GM21786 (cell line): ENCODE measurements around the gene EVA1A.
"Not testable (repeated sequence)": the region's sequence is repeated elsewhere in the genome, so short reads cannot be mapped to it uniquely, and the experiment has no call there.

ENCODE experiments used
- ATAC-seq: cut with Tn5 transposase; IDR thresholded peaks from one replicate; pipeline ENCODE4 v1.9.1; 2021; ENCODE audit not compliant: unreplicated experiment

The EVA1A gene

DNA sequence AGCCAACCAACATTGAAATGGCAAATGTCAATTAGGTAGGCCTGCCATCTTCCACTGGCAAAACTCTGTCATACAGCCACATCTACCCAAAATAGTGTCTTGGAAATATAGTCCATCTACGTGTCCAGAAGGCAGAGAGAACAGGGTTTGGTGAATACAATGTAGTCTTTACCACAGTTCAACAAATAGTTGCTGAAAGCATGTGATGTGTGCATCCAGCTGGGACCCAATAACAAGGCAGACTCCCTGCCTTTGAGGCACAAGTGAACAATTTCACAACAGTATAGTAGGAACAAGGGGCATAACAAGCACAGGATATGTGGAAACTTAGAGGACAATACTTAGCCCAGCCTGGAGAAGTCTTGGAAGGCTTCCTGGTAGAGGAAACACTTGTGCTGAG, 72.6 kb downstream of the EVA1A start:
- no peak for ATAC-seq

DNA sequence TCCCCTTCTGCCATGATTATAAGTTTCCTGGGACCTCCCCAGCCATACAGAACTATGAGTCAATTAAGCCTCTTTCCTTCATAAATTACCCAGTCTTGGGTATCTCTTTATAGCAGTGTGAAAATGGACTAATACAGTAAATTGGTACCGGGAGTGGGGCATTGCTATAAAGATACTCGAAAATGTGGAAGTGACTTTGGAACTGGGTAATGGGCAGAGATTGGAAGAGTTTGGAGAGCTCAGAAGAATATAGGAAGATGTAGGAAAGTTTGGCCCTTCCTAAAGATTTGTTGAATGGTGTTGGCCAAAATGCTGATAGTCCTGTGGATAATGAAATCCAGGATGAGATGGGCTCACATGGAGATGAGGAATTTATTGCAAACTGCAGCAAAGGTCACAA, 74.0 kb downstream of the EVA1A start:
- not testable (repeated sequence) for ATAC-seq

DNA sequence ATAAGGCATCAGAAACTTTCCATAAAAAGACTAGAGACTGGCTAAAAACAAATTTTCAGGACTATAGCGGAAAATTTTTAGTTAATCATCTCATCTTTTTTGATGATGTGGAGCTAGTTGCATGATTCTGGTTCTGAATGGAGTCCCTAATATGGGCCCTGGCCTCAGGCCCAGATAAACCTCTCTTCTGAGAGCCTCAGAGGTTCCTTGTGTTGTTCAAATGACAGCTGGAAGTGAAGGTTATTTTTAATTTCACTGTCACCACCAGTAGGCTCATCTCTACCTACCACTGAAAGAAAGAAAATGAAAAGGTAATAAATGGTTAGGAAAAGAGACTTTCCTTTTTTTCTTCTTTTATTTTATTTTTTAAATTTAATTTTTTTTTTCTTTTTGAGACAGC, 75.9 kb downstream of the EVA1A start:
- no peak for ATAC-seq

DNA sequence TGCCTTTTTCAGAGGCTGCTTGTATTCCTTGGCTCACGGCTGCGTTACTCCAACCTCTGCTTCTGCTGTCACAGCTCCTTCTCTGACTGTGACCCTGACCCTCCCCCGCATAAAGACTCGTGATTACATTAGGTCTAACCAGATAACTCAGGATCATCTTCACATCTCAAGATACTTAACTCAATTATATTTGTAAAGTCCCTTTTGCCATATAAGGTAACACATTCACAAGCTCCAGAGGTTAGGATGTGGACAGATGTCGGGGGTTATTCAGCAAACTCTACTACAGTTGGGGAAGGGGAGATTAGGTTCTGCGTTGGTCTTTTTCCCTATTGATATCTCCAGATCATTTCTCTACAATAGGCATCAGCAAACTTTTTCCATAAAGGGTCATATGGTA, 76.9 kb downstream of the EVA1A start:
- ATAC-seq, result no peak

DNA sequence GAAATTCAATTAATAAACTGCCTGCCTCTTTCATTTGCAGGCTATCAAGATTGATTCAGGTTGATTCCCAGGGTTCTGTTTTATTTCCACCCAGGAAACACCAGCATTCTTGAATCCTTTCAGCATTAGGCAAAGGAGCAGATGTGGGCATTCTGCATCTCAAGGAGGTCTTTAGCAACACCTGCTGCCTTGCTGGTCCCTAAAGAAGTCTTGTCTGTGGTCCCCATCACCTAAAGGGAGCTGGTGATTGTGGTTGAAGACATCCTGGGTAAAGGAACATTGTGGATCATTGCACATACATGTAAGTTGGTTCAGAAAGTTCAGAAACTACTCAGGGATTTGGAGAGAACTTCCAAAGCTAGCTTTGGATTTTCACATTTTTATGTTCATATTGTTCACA, 78.3 kb downstream of the EVA1A start:
- no peak for ATAC-seq

DNA sequence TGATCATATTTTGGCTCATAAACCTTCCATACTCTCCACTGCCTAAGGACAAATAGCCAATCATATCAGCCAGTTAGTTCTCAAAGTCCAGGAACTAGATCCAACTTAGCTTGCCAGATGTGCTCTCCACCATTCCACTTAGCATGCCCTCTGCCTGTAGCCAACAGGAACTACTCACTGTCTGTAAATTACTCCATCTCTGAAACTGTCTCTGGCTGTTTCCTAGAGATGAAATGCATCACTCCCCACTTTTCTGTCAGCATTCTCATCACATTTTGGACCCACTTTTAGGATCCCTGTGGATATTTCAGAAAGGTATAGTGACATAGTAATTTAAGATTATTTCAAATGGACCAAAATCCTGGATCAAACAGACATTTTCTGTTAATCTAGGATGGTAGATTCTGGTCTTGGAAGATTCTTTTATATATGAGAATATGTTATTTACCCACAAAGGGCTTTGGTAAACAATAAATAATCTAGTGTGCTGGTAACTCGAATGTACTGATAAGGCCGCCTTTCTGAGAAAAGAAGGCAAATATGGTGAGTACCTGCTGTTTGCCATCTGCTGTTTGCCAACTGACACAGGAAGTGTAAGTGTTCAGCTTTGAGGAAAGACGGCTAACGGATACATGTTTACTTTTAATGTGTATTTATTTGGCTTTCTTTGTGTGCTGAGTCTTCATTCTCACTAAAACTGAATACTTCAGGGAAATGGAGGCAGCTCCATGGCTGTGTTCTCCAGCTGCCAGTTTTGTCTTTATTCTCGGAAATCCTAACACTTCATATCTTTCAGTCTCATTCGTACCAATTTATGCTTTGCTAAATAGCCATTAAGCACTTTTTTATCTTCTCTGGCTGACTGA, 79.5 kb downstream of the EVA1A start:
- ATAC-seq, result no peak

DNA sequence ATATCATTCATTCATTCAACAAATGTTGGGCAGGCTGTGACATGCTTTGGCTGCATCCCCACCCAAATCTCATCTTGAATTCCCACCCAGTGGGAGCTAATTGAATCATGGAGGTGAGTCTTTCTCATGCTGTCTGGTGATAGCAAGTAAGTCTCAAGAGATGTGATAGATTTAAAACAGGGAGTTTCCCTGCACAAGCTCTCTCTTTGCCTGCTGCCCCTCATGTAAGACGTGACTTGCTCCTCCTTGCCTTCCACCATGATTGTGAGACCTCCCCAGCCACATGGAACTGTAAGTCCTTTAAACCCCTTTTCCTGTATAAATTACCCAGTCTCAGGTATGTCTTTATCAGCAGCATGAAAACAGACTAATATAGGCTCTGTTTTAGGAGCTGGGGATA, 83.0 kb downstream of the EVA1A start:
- ATAC-seq, result not testable (repeated sequence)

DNA sequence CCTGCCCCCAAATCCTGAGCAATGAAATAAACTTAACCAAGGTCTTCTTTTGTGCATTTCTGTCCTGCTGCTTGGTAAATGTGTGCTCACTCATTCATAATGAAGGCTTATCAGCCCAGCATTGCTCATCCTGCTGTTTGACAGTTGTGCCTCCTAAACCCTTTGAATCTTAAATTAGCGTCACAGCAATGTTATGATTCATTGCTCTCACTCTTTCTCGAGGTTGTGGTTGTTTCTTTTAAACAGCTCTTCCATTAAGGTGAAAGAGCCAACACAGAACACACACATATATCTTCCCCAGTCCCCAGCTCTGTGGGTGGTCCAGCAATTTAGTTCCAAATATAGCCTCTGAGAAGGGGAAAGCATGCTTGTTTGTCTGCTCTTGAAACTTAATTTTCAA, 84.0 kb downstream of the EVA1A start:
- ATAC-seq, result no peak

DNA sequence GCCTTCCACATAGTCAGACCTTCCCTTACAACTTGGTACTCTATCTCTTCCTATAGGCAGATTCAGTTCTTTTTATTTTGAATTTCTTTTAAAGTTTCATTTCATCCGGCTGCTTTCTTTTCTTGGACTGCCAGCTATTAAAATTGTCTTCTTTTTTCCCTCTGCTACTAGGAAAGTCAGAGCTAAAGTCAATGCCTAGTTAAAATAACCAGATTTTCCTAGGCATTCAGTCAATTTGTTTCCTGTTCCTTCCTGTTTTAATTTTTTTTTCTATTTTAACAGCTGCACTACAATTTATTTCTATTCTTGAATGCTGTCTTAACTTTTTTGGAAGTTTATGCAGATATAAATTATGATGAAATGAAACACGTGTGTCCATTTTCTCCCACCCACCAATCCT, 84.8 kb downstream of the EVA1A start:
- no peak for ATAC-seq

DNA sequence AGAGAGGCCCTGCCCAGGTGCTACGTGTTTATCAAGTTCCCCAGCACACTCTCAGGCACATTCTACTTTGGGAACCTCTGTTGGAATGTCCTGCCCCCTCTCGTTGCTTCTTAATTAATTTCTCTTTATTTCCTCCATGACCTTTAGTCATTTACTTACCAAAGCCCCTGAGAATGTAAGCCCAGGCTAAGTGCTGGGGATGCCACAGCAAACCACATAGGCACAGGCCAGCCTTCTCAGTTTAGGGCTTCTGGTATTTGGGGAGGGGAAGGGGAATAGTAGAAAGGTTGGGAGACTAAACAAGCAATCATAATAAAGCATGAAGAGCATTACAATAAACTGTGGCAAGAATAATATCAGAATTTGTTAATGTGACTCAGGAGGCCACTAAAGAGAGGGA, 85.7 kb downstream of the EVA1A start:
- ATAC-seq, result no peak

DNA sequence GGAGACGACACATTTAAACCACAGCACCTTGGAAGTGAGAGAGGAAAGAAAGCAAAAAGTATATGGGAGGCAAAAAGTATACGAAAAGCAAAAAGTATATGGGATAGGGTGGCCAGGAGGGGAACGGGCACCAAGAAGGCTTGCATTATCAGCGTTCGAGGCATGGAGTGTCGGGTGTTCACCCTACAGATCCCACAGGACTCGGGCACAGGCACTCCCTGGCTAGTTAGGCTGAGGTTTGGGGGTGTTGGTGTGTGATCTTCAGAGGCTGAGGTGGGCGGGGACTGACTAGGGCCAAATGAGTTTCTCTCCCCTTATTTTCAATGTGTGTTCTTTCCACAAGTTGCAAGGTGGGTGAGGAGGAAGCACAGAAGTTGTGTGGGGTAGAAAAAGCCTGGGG, 86.6 kb downstream of the EVA1A start:
- ATAC-seq, result no peak

DNA sequence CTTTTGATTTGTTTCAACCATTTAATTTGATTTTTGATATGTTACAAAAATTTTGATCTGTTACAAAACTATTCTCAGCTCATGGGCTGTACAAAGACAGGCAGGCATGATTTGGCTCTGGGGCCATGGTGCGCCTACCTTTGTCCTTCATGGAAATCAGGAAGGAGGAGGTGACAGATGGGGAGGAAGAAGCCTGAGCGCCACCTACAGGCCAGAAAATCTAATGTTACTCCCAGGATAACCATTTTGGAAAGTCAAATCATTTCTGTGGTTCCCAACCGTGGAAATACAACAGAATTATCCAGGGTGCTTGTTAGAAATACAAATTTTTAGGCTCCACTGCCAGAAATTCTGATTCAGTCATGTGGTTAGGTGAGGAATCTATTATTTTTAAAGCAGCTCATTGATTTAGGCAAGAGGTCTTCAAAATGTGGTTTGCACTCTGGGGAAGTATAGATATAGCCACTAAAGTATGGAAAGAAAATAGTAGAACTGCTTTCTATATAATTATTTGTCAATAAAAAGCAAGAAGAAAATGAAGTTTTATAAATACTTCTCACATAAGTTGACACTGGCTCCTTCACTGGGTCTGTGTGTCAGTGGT, 93.9 kb downstream of the EVA1A start:
- no peak for ATAC-seq

DNA sequence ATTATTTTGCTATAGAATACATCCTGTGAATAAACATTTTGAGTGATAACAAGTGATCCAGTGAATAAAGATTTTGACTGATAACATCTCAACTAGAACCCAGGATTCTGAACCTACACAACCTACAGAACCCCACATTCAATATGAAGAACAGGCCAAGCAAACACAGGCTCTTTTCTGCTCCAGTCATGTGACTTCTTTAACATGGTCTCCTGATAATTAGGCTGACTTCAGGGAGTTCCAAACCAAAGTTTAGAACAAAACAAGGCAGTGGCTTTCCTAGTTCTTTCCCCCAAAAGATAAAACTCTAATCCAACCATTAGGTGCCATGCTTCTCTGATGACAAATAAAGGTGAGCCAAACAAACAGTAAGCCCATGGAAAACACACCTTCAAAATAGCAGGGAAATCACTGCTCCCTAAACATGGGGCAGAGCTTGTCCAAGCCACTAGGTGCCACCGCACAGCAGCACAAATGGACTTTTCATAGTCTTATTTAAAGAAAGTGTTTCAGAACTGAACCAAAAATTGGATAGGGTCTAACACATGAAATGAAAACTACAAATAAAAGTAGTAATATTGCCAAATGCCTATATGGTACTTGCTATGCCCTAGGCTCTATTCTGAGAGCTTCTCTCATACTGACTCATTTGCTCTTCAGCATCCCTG, 95.3 kb downstream of the EVA1A start:
- no peak for ATAC-seq

DNA sequence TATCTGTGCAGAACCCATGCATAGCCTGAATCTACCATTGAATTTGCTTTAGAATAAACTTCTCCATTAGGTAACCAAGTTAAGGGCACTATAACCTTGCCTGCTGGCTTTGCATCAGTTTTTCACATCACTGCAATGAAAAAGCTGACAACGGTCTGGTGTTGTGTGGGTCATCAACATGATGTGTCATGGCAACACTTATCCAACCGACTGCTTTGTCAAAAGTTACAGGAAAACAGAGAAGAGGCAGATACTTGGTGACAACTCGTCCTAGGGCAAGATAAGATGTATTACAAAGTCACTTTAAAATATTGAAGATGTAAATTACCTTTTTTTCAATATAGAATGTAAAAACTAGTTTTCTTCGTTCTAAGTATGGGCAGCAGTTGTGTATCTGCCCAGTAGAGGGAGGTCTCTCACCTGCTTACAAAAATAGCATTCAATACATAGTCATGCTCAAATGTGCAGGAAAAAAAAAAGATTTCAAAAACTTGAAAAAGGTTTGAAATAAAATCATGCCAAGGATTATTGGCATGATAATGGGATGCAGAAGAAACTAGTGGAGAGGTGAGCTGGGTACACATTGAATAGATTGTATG, 96.3 kb downstream of the EVA1A start:
- ATAC-seq, result no peak

DNA sequence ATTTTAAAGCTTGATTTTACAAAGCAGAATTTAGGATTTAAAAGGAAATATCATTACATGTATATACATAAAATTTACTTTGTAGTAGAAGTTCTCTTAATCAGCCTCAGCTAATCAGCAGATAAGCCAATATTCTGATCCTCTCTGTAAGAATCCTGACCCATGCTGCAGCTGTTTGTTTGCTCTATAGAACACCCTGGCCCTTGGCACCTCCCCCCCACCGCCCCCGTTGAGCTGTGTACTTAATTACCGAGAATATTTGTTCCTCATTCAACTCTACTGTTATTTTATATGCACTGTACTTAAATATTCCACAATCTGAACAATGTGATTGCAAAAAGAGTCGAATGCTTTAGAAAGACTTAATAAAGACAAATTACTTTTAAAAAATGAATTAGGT, 98.0 kb downstream of the EVA1A start:
- no peak for ATAC-seq

DNA sequence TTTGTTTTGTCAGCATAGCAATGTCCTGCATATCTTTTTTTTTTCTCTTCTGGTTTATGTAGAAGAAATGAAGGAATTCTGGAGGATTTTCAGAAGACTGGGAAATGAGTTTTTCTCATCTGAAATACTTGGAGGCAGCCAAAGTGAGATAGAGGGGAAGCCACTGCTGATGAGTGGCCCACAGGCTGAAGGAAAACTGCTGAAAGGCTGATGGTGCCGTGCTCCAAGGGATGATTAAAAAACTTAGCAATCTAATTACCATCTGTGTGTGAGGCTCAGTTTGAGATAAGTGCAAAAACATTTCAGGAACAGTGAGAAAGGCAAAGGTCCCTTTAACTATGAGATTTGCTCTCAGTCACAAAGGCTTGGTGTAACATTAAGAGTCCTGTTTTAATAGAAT, 98.5 kb downstream of the EVA1A start:
- no peak for ATAC-seq

DNA sequence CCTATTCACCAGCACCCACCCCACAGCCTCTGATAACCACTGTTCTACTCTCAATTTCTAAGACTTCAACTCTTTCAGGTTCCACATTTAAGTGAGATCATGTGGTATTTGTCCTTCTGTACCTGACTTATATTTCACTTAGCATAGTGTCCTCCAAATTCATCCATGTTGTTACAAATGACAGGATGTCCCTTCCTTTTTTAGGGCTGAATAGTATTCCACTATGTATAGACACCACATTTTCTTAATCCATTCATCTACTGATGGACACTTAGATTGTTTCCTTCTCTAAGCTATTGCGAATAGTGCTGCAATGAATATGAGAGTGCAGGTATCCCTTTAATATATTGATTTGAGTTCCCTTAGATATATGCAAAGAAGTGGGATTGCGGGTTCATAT, 100.1 kb downstream of the EVA1A start:
- ATAC-seq, result no peak

DNA sequence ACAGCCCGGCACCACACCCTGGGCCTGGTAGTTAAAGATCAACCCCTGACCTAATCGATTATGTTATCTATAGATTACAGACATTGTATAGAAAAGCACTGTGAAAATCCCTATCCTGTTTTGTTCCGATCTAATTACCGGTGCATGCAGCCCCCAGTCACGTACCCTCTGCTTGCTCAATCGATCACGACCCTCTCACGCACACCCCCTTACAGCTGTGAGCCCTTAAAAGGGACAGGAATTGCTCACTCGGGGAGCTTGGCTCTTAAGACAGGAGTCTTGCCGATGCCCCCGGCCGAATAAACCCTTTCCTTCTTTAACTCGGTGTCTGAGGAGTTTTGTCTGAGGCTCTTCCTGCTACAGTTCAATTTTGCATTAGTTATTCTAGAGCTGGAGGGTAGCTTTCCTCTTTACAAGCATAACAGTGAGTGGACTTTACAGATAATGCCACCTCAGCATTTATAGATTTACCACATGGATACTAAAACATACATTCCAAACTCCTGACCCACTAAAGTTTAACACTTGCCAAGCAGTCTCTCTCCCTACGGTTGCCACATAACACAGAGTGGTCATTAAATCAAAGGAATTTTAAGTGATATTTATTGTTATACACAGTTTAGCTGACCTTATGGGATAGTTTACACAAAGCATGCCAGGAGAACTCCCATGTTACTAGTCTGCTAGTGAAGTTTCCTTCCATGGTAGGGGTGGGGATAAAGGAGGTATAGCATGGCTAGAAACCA, 101.0 kb downstream of the EVA1A start:
- no peak for ATAC-seq

DNA sequence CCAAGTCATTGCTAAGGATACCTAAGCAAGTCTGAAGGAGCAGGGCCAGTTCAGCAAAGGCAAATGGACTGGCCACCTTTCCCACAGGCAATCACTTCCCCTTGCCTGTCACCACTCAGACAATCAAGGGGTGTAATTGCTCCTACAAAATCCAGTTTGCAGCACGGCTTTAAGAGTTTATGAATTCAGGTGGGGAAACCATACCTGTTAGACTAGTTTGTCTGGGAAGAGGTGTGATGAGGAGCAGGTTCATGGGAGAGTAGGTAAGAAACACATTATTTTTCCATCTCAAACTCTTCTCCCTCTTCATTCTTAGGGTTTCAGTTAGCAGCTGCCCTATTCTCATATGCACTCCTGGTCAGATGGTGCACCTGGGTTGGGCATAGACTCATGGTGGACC, 102.5 kb downstream of the EVA1A start:
- no peak for ATAC-seq

DNA sequence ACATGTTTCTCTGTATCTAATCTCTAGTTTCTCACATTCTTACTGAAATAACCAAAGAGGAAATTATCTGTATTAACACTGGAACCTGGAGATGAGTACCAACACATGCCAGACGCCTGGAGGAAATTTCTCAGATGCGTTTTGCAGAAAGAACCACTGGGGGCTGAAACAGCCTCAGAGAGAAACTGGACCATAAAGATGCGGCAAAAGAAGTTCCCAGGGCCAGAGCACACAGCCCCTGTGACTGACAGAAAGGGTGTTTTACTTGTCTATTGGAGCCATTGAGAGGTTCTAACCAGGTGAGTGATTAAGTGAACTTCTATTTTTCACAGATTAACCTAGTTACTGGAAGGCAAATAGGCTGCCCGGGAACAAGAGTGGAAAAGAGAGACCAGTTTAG, 103.9 kb downstream of the EVA1A start:
- ATAC-seq, result no peak

DNA sequence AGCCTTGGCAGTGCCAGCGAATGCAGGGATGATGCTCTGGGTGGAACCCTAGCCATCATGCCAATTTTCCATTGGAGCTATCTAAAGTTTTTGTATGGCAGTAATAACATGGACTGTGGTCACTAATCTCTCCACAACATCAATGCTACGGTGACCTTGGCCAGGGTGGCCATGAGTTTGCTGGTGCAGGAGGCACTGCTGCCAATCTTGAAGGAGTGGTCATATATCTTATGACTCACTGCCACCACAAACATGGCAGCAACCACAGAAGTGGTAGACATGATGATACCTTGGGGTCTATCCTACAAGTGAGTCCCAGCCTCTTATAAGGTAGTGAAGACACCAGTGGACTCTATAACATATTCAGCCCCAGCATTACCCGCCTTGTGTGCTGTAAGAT, 104.6 kb downstream of the EVA1A start:
- no peak for ATAC-seq
